A673 (cell line): ENCODE data around the gene TNFRSF21. TPM values are rescaled to one million over a fixed set of nuclear protein-coding genes. Genes with fewer than 3 reads are reported as not detected.

ENCODE experiments used
- BruUV-seq: library from RNA; stranded (reverse); fragments of 400-500 nt; replicated peaks from 2 replicates; lab custom pipeline; 2021; lab: Mats Ljungman, UMichigan
- CTCF ChIA-PET: fragments of 300-600 bp; sonication (Branson Sonifier 250); formaldehyde crosslinking; loops from one replicate; lab custom pipeline; 2022; ENCODE audit warnings: antibody characterized with exemption; lab: Charles Lee
- POLR2A ChIA-PET: fragments of 300-600 bp; sonication (Branson Sonifier 250); formaldehyde crosslinking; loops from one replicate; lab custom pipeline; 2022; ENCODE audit warnings: antibody characterized with exemption; ENCODE audit not compliant: low non-redundant PET; lab: Charles Lee
- DNase-seq: peaks from one replicate; pipeline ENCODE4 v3.0.0-alpha.2; 2015; ENCODE audit warnings: low spot score
- H3K27ac ChIP-seq: fragments of 200-600 bp; sonication (generic); 2 replicates; pipeline ENCODE4 v1.5.1; 2016; ENCODE audit warnings: mixed run types, low read depth, mild to moderate bottlenecking, mixed read lengths, antibody characterized with exemption, low read length; ENCODE audit not compliant: poor library complexity, severe bottlenecking
- H3K27me3 ChIP-seq: fragments of 200-600 bp; sonication (generic); replicated peaks from 2 replicates; pipeline ENCODE4 v1.6.1; 2017; ENCODE audit warnings: mixed run types, low read depth, mild to moderate bottlenecking, mixed read lengths, antibody characterized with exemption, low read length; ENCODE audit not compliant: insufficient read depth, poor library complexity
- H3K36me3 ChIP-seq: fragments of 200-600 bp; sonication (generic); 2 replicates; pipeline ENCODE4 v1.6.1; 2016; ENCODE audit warnings: mixed run types, mild to moderate bottlenecking, mixed read lengths, antibody characterized with exemption, low read length; ENCODE audit not compliant: insufficient read depth, poor library complexity, severe bottlenecking
- H3K4me1 ChIP-seq: fragments of 200-600 bp; sonication (generic); 2 replicates; pipeline ENCODE4 v1.6.1; 2017; ENCODE audit warnings: mixed run types, mild to moderate bottlenecking, mixed read lengths, antibody characterized with exemption, low read length; ENCODE audit not compliant: insufficient read depth, poor library complexity, severe bottlenecking
- H3K4me3 ChIP-seq: fragments of 200-600 bp; sonication (generic); 2 replicates; pipeline ENCODE4 v1.5.1; 2016; ENCODE audit warnings: low read depth, mixed run types, mild to moderate bottlenecking, mixed read lengths, low read length; ENCODE audit not compliant: poor library complexity, severe bottlenecking
- H3K9me3 ChIP-seq: fragments of 200-600 bp; sonication (generic); 2 replicates; pipeline ENCODE4 v1.6.1; 2016; ENCODE audit warnings: mixed run types, low read depth, mild to moderate bottlenecking, mixed read lengths, antibody characterized with exemption, low read length; ENCODE audit not compliant: poor library complexity, severe bottlenecking
- CTCF ChIP-seq: fragments of 300-800, 200-600 bp; sonication (generic); conservative IDR thresholded peaks from 2 replicates; pipeline ENCODE4 v1.5.1; 2017; ENCODE audit warnings: low read depth, mild to moderate bottlenecking, antibody characterized with exemption, low read length, moderate library complexity, mixed read lengths
- EZH2 ChIP-seq: fragments of 200-600 bp; sonication (generic); IDR thresholded peaks from 2 replicates; pipeline ENCODE4 v1.6.1; 2017; ENCODE audit warnings: borderline replicate concordance, low read depth, mild to moderate bottlenecking, mixed read lengths, antibody characterized with exemption, low read length; ENCODE audit not compliant: poor library complexity, severe bottlenecking
- intact Hi-C: fragments of 100-400 bp; cut with micrococcal nuclease; formaldehyde crosslinking; loops from one replicate; pipeline ENCODE4 v1.10.0; 2022; ENCODE audit not compliant: unreplicated experiment
- total RNA-seq: library from RNA; stranded (reverse); gene quantifications from 2 replicates; pipeline ENCODE4 v1.2.3, GENCODE V29; 2021

Gene TNFRSF21
- total RNA-seq, 1 experiment from 2014 or later: 36.0 TPM

DNA sequence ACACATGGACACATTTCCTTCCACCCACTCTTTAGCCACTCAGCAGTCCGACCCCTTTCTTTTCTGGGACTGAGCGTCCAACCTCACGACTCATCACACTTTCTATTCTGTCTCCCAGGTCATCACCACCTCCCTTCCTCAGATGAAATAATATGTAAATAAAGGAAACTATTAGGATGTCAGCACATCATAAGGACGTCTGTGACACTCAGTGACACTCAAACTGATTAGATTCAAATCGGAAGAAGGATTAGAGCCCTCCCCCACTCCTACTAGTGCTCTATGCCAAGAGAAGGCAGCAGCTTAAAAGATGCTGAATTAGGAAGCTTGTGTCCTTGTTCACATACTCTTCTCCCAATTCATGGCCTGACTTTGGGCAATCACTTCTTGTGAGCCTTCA, 113.6 kb downstream of the TNFRSF21 start:
- BruUV-seq: no TSS peak

GRCh38 chr6:47195011-47195650, 114.6 kb downstream of the TNFRSF21 start:
- no peaks in the 10 kb centered on the region for H3K36me3 ChIP-seq
- ChIA-PET CTCF (no interaction called here), POLR2A (no interaction called here)
- DNase-seq: peak; percentile 7
- no peaks in the 10 kb centered on the region for H3K4me1 ChIP-seq
- no peaks in the 10 kb centered on the region for H3K27me3 ChIP-seq
- no peak for TF ChIP-seq EZH2
- no peak for TF ChIP-seq CTCF
- no peak overlapping the region for H3K4me3 ChIP-seq
- intact Hi-C loops: no loop called here
- H3K27ac ChIP-seq: no peak overlapping the region
- no TSS peak for BruUV-seq
- H3K9me3 ChIP-seq: no peaks in the 10 kb centered on the region

More for the DNA sequence above, 113.6 kb downstream of the TNFRSF21 start:
- Histone ChIP-seq H3K9me3 (no peaks in the 10 kb centered on the region), H3K27ac (no peak overlapping the region), H3K36me3 (no peaks in the 10 kb centered on the region), H3K4me3 (no peak overlapping the region), H3K27me3 (no peaks in the 10 kb centered on the region), H3K4me1 (no peaks in the 10 kb centered on the region)
- ChIA-PET POLR2A (no interaction called here), CTCF (no interaction called here)
- no peak for DNase-seq
- TF ChIP-seq CTCF (no peak), EZH2 (no peak)
- intact Hi-C loops: no loop called here

- CTCF ChIA-PET: no interaction called here
- intact Hi-C loops: no loop called here
- POLR2A ChIA-PET: no interaction called here
These were observed 121.1 kb downstream of the TNFRSF21 start for GRCh38 chr6:47188588-47189021.

More at GRCh38 chr6:47188588-47189021, 121.1 kb downstream of the TNFRSF21 start:
- no peak for DNase-seq
- Histone ChIP-seq H3K9me3 (no peaks in the 10 kb centered on the region), H3K4me3 (no peak overlapping the region), H3K27me3 (no peaks in the 10 kb centered on the region), H3K27ac (no peak overlapping the region), H3K4me1 (no peaks in the 10 kb centered on the region), H3K36me3 (no peaks in the 10 kb centered on the region)
- TF ChIP-seq EZH2 (no peak), CTCF (no peak)
- no TSS peak for BruUV-seq
